Measurements from ENCODE around the gene ATXN1.

The ATXN1 gene

GRCh38 chr6:16635291-16635809, 125.9 kb downstream of the ATXN1 start:
- peak; percentile 12 for DNase-seq
- H3K79me1 ChIP-seq (replicated peaks; ENCODE audit: low read length, poor library complexity, severe bottlenecking) = peaks cover 7% of the 10 kb centered on the region
- no peak overlapping the region for H2BK12ac ChIP-seq (ENCODE audit: low read length in 2 of 2)
- no peak overlapping the region for H3K4me3 ChIP-seq (ENCODE audit: insufficient read depth in 1 of 2, low read depth in 1 of 2, low read length in 2 of 2)
- H3K4me2 ChIP-seq (ENCODE audit: low read length, poor library complexity, severe bottlenecking) = no peak overlapping the region
- H4K91ac ChIP-seq (ENCODE audit: low read length) = peak overlapping the region; percentile 34
- H3K9ac ChIP-seq (ENCODE audit: low read length) = no peak overlapping the region
- H2BK5ac ChIP-seq (ENCODE audit: low read depth, low read length, poor library complexity, severe bottlenecking) = no peak overlapping the region
- H2BK15ac ChIP-seq (ENCODE audit: low read depth, poor library complexity, severe bottlenecking) = no peak overlapping the region
- H3K14ac ChIP-seq (ENCODE audit: low read length in 2 of 2) = no peak overlapping the region
- H2BK120ac ChIP-seq (ENCODE audit: low read depth, low read length) = no peak overlapping the region
- H3K27me3 ChIP-seq (ENCODE audit: control insufficient read depth in 1 of 2, insufficient read depth in 1 of 2, low read length in 2 of 2) = no peaks in the 10 kb centered on the region
- no peak overlapping the region for H3K18ac ChIP-seq (ENCODE audit: low read depth in 1 of 2, low read length in 2 of 2)
- H2AK5ac ChIP-seq (ENCODE audit: low read length, severe bottlenecking) = no peak overlapping the region
- H3K4ac ChIP-seq (ENCODE audit: low read depth in 1 of 2, low read length in 2 of 2) = no peak overlapping the region
- H3K4me1 ChIP-seq (ENCODE audit: control insufficient read depth, insufficient read depth, low read depth, low read length) = peaks cover 10% of the 10 kb centered on the region
- 91% methylated on average over 3 of the region's 4 CpGs for WGBS
- no peak overlapping the region for H3K23ac ChIP-seq (ENCODE audit: low read length in 2 of 2)
- no peak overlapping the region for H2AFZ ChIP-seq (ENCODE audit: low read depth, low read length)
- no peak overlapping the region for H4K8ac ChIP-seq (ENCODE audit: low read length)
- no peak overlapping the region for H3K27ac ChIP-seq (ENCODE audit: low read length, poor library complexity, severe bottlenecking)
- no peaks in the 10 kb centered on the region for H3K9me3 ChIP-seq (ENCODE audit: control insufficient read depth, low read length)
- peaks cover 0 to 8% of the 10 kb centered on the region in 2 experiments for H3K36me3 ChIP-seq (ENCODE audit: control insufficient read depth in 1 of 2, insufficient read depth in 2 of 2, low read depth in 1 of 2, low read length in 2 of 2)

GRCh38 chr6:16634855-16635254, 126.4 kb downstream of the ATXN1 start:
- Histone ChIP-seq H3K4me1 (ENCODE audit: control insufficient read depth, insufficient read depth, low read depth, low read length) (peaks cover 8% of the 10 kb centered on the region), H3K4ac (ENCODE audit: low read depth in 1 of 2, low read length in 2 of 2) (no peak overlapping the region), H2BK15ac (ENCODE audit: low read depth, poor library complexity, severe bottlenecking) (no peak overlapping the region), H2AFZ (ENCODE audit: low read depth, low read length) (no peak overlapping the region), H4K91ac (ENCODE audit: low read length) (no peak overlapping the region), H3K18ac (ENCODE audit: low read depth in 1 of 2, low read length in 2 of 2) (no peak overlapping the region), H3K14ac (ENCODE audit: low read length in 2 of 2) (no peak overlapping the region), H3K9me3 (ENCODE audit: control insufficient read depth, low read length) (no peaks in the 10 kb centered on the region), H3K36me3 (ENCODE audit: control insufficient read depth in 1 of 2, insufficient read depth in 2 of 2, low read depth in 1 of 2, low read length in 2 of 2) (peaks cover 0 to 11% of the 10 kb centered on the region in 2 experiments), H3K27me3 (ENCODE audit: control insufficient read depth in 1 of 2, insufficient read depth in 1 of 2, low read length in 2 of 2) (no peaks in the 10 kb centered on the region), H2BK12ac (ENCODE audit: low read length in 2 of 2) (no peak overlapping the region), H3K23ac (ENCODE audit: low read length in 2 of 2) (no peak overlapping the region), H3K4me3 (ENCODE audit: insufficient read depth in 1 of 2, low read depth in 1 of 2, low read length in 2 of 2) (no peak overlapping the region), H3K27ac (ENCODE audit: low read length, poor library complexity, severe bottlenecking) (no peak overlapping the region), H2AK5ac (ENCODE audit: low read length, severe bottlenecking) (no peak overlapping the region), H3K9ac (ENCODE audit: low read length) (no peak overlapping the region), H3K79me1 (replicated peaks; ENCODE audit: low read length, poor library complexity, severe bottlenecking) (peaks cover 10% of the 10 kb centered on the region), H4K8ac (ENCODE audit: low read length) (no peak overlapping the region), H3K4me2 (ENCODE audit: low read length, poor library complexity, severe bottlenecking) (no peak overlapping the region), H2BK120ac (ENCODE audit: low read depth, low read length) (no peak overlapping the region), H2BK5ac (ENCODE audit: low read depth, low read length, poor library complexity, severe bottlenecking) (no peak overlapping the region)
- no peak for DNase-seq
- 90% methylated on average over 4 of the region's 5 CpGs for WGBS

GRCh38 chr6:16633961-16634360, 127.3 kb downstream of the ATXN1 start:
- Histone ChIP-seq H3K27me3 (ENCODE audit: control insufficient read depth in 1 of 2, insufficient read depth in 1 of 2, low read length in 2 of 2) (no peaks in the 10 kb centered on the region), H4K8ac (ENCODE audit: low read length) (no peak overlapping the region), H3K9me3 (ENCODE audit: control insufficient read depth, low read length) (no peaks in the 10 kb centered on the region), H3K27ac (ENCODE audit: low read length, poor library complexity, severe bottlenecking) (no peak overlapping the region), H3K23ac (ENCODE audit: low read length in 2 of 2) (no peak overlapping the region), H2AFZ (ENCODE audit: low read depth, low read length) (no peak overlapping the region), H3K4me3 (ENCODE audit: insufficient read depth in 1 of 2, low read depth in 1 of 2, low read length in 2 of 2) (no peak overlapping the region), H2BK120ac (ENCODE audit: low read depth, low read length) (no peak overlapping the region), H3K79me1 (replicated peaks; ENCODE audit: low read length, poor library complexity, severe bottlenecking) (peaks cover 11% of the 10 kb centered on the region), H2BK12ac (ENCODE audit: low read length in 2 of 2) (no peak overlapping the region), H3K36me3 (ENCODE audit: control insufficient read depth in 1 of 2, insufficient read depth in 2 of 2, low read depth in 1 of 2, low read length in 2 of 2) (peaks cover 0 to 11% of the 10 kb centered on the region in 2 experiments), H3K4me2 (ENCODE audit: low read length, poor library complexity, severe bottlenecking) (no peak overlapping the region), H3K4me1 (ENCODE audit: control insufficient read depth, insufficient read depth, low read depth, low read length) (peaks cover 4% of the 10 kb centered on the region), H3K9ac (ENCODE audit: low read length) (no peak overlapping the region), H4K91ac (ENCODE audit: low read length) (no peak overlapping the region), H3K14ac (ENCODE audit: low read length in 2 of 2) (no peak overlapping the region), H2BK15ac (ENCODE audit: low read depth, poor library complexity, severe bottlenecking) (no peak overlapping the region), H2AK5ac (ENCODE audit: low read length, severe bottlenecking) (no peak overlapping the region), H3K4ac (ENCODE audit: low read depth in 1 of 2, low read length in 2 of 2) (no peak overlapping the region), H2BK5ac (ENCODE audit: low read depth, low read length, poor library complexity, severe bottlenecking) (no peak overlapping the region), H3K18ac (ENCODE audit: low read depth in 1 of 2, low read length in 2 of 2) (no peak overlapping the region)
- WGBS = no CpG with 5 or more reads among the region's 1 CpG
- no peak for DNase-seq

GRCh38 chr6:16633465-16633864, 127.8 kb downstream of the ATXN1 start:
- Histone ChIP-seq H2BK15ac (ENCODE audit: low read depth, poor library complexity, severe bottlenecking) (no peak overlapping the region), H4K8ac (ENCODE audit: low read length) (no peak overlapping the region), H2AFZ (ENCODE audit: low read depth, low read length) (no peak overlapping the region), H3K79me1 (replicated peaks; ENCODE audit: low read length, poor library complexity, severe bottlenecking) (peaks cover 11% of the 10 kb centered on the region), H2BK12ac (ENCODE audit: low read length in 2 of 2) (no peak overlapping the region), H3K4me2 (ENCODE audit: low read length, poor library complexity, severe bottlenecking) (no peak overlapping the region), H3K18ac (ENCODE audit: low read depth in 1 of 2, low read length in 2 of 2) (peak overlapping the region in 1 of 2 experiments; percentile 5), H2BK5ac (ENCODE audit: low read depth, low read length, poor library complexity, severe bottlenecking) (no peak overlapping the region), H3K27ac (ENCODE audit: low read length, poor library complexity, severe bottlenecking) (no peak overlapping the region), H3K23ac (ENCODE audit: low read length in 2 of 2) (no peak overlapping the region), H3K27me3 (ENCODE audit: control insufficient read depth in 1 of 2, insufficient read depth in 1 of 2, low read length in 2 of 2) (no peaks in the 10 kb centered on the region), H3K9me3 (ENCODE audit: control insufficient read depth, low read length) (no peaks in the 10 kb centered on the region), H3K4me3 (ENCODE audit: insufficient read depth in 1 of 2, low read depth in 1 of 2, low read length in 2 of 2) (no peak overlapping the region), H3K14ac (ENCODE audit: low read length in 2 of 2) (no peak overlapping the region), H3K36me3 (ENCODE audit: control insufficient read depth in 1 of 2, insufficient read depth in 2 of 2, low read depth in 1 of 2, low read length in 2 of 2) (peaks cover 0 to 11% of the 10 kb centered on the region in 2 experiments), H2BK120ac (ENCODE audit: low read depth, low read length) (no peak overlapping the region), H4K91ac (ENCODE audit: low read length) (no peak overlapping the region), H3K4me1 (ENCODE audit: control insufficient read depth, insufficient read depth, low read depth, low read length) (peaks cover 4% of the 10 kb centered on the region), H2AK5ac (ENCODE audit: low read length, severe bottlenecking) (no peak overlapping the region), H3K4ac (ENCODE audit: low read depth in 1 of 2, low read length in 2 of 2) (no peak overlapping the region), H3K9ac (ENCODE audit: low read length) (no peak overlapping the region)
- WGBS = 100% methylated on average over 5 of the region's 5 CpGs
- DNase-seq = no peak
